Progenitor cell of endocrine pancreas (in vitro differentiated cells): ENCODE measurements around the gene ANKDD1B. TPM values are rescaled to one million over a fixed set of nuclear protein-coding genes. Genes with fewer than 3 reads are reported as not detected.

ENCODE experiments used
- DNase-seq: peaks from one replicate; pipeline ENCODE4 v3.0.0; 2021; ENCODE audit warnings: low spot score; ENCODE audit not compliant: unreplicated experiment
- H3K27ac Mint-ChIP-seq: 2 replicates; pipeline ENCODE4 v1.8.0; 2021; ENCODE audit warnings: mild to moderate bottlenecking, moderate library complexity, mixed read lengths
- H3K27me3 Mint-ChIP-seq: 2 replicates; pipeline ENCODE4 v1.8.0; 2021; ENCODE audit warnings: mixed read lengths
- H3K36me3 Mint-ChIP-seq: 2 replicates; pipeline ENCODE4 v1.8.0; 2022; ENCODE audit warnings: mixed read lengths; ENCODE audit not compliant: insufficient read depth
- H3K4me1 Mint-ChIP-seq: 2 replicates; pipeline ENCODE4 v1.8.0; 2021; ENCODE audit warnings: low read depth, mixed read lengths
- H3K4me3 Mint-ChIP-seq: 2 replicates; pipeline ENCODE4 v1.8.0; 2021; ENCODE audit warnings: low read depth, mild to moderate bottlenecking, moderate library complexity, mixed read lengths
- H3K9me3 Mint-ChIP-seq: 2 replicates; pipeline ENCODE4 v1.8.0; 2021; ENCODE audit warnings: low read depth, mixed read lengths
- CTCF ChIP-seq: fragments of 200-600 bp; sonication (generic); IDR thresholded peaks from one replicate; pipeline ENCODE4 v1.5.0; 2021; ENCODE audit warnings: antibody characterized with exemption, mild to moderate bottlenecking; ENCODE audit not compliant: unreplicated experiment
- total RNA-seq: library from RNA; stranded (reverse); gene quantifications from 2 replicates; pipeline ENCODE4 v1.2.1, GENCODE V29; 2021

The ANKDD1B gene
- total RNA-seq, 1 donor from 2014 or later: 2.8 TPM

GRCh38 chr5:75653521-75653920 is 42.3 kb downstream of the ANKDD1B start:
- no peak for TF ChIP-seq CTCF
- Mint-ChIP-seq H3K4me1 (peaks cover 3% of the 10 kb centered on the region), H3K4me3 (no peak overlapping the region), H3K9me3 (no peaks in the 10 kb centered on the region), H3K36me3 (no peaks in the 10 kb centered on the region), H3K27ac (no peak overlapping the region), H3K27me3 (no peaks in the 10 kb centered on the region)
- no peak for DNase-seq

GRCh38 chr5:75654693-75655295 is 43.5 kb downstream of the ANKDD1B start:
- H3K27me3 Mint-ChIP-seq: no peaks in the 10 kb centered on the region
- no peak for DNase-seq
- no peaks in the 10 kb centered on the region for H3K4me1 Mint-ChIP-seq
- no peak for TF ChIP-seq CTCF
- no peak overlapping the region for H3K27ac Mint-ChIP-seq
- no peak overlapping the region for H3K4me3 Mint-ChIP-seq
- no peaks in the 10 kb centered on the region for H3K9me3 Mint-ChIP-seq
- H3K36me3 Mint-ChIP-seq: no peaks in the 10 kb centered on the region

GRCh38 chr5:75656311-75657003 is 45.2 kb downstream of the ANKDD1B start:
- H3K27me3 Mint-ChIP-seq: no peaks in the 10 kb centered on the region
- H3K27ac Mint-ChIP-seq: no peak overlapping the region
- no peaks in the 10 kb centered on the region for H3K9me3 Mint-ChIP-seq
- TF ChIP-seq CTCF: no peak
- no peak overlapping the region for H3K4me3 Mint-ChIP-seq
- no peak for DNase-seq
- H3K36me3 Mint-ChIP-seq: no peaks in the 10 kb centered on the region
- no peaks in the 10 kb centered on the region for H3K4me1 Mint-ChIP-seq

- H3K36me3 Mint-ChIP-seq: no peaks in the 10 kb centered on the region
- no peaks in the 10 kb centered on the region for H3K27me3 Mint-ChIP-seq
- H3K4me3 Mint-ChIP-seq: no peak overlapping the region
- no peaks in the 10 kb centered on the region for H3K9me3 Mint-ChIP-seq
- TF ChIP-seq CTCF: no peak
- no peaks in the 10 kb centered on the region for H3K4me1 Mint-ChIP-seq
- no peak overlapping the region for H3K27ac Mint-ChIP-seq
- DNase-seq: no peak
These were observed 48.7 kb downstream of the ANKDD1B start for GRCh38 chr5:75659791-75660450.

- no peak for DNase-seq
- H3K27me3 Mint-ChIP-seq: no peaks in the 10 kb centered on the region
- no peak for TF ChIP-seq CTCF
- no peaks in the 10 kb centered on the region for H3K36me3 Mint-ChIP-seq
- no peaks in the 10 kb centered on the region for H3K4me1 Mint-ChIP-seq
- no peak overlapping the region for H3K4me3 Mint-ChIP-seq
- H3K27ac Mint-ChIP-seq: no peak overlapping the region
- H3K9me3 Mint-ChIP-seq: no peaks in the 10 kb centered on the region
These were observed 49.6 kb downstream of the ANKDD1B start for GRCh38 chr5:75660678-75661465.
